Fibroblast of villous mesenchyme (primary cell): ENCODE measurements around the gene ARSD. TPM values are rescaled to one million over a fixed set of nuclear protein-coding genes. Genes with fewer than 3 reads are reported as not detected.
A peak's percentile ranks its signal among the peaks of the same experiment; 100 is the strongest.
"Not testable (repeated sequence)": the region's sequence is repeated elsewhere in the genome, so short reads cannot be mapped to it uniquely, and the experiment has no call there.

Source experiments
- DNase-seq: peaks from one replicate; pipeline ENCODE4 v3.0.0-alpha.2; 2010; ENCODE audit warnings: low read depth
- H3K4me3 ChIP-seq: 2 replicates; pipeline ENCODE4 v1.5.1; 2011; ENCODE audit warnings: low read depth, mild to moderate bottlenecking, low read length
- CTCF ChIP-seq: IDR thresholded peaks from 2 replicates; pipeline ENCODE4 v1.5.1; 2012; ENCODE audit warnings: low read depth, mild to moderate bottlenecking, low read length; ENCODE audit not compliant: insufficient read depth
- total RNA-seq: library from RNA; depleted of rRNA; stranded (reverse); fragments of >200 nt; gene quantifications from 2 replicates; pipeline ENCODE4 v1.2.3, GENCODE V29; 2012

Gene ARSD
- total RNA-seq: 10.6 and 13.4 TPM in 2 replicates

GRCh38 chrX:2928583-2929434 lies at the start of gene ARSD:
Gene ARSD, minus strand, starts transcription at chrX:2929339. Its CDS starts 64 bp downstream, at chrX:2929275.
- no peak for TF ChIP-seq CTCF
- DNase-seq: peak; percentile 91
- peak within 1 kb of the TSS; percentile 71 for H3K4me3 ChIP-seq

- not testable (repeated sequence) for DNase-seq
Measured at GRCh38 chrX:2978639-2979038, 49.5 kb upstream of the ARSD start.

GRCh38 chrX:2974961-2975360 lies 45.8 kb upstream of the ARSD start:
- H3K4me3 ChIP-seq: no peak overlapping the region
- no peak for TF ChIP-seq CTCF
- DNase-seq: no peak

More at GRCh38 chrX:2978639-2979038, 49.5 kb upstream of the ARSD start:
- not testable (repeated sequence) for H3K4me3 ChIP-seq

GRCh38 chrX:2972391-2972790 lies 43.3 kb upstream of the ARSD start:
- no peak for DNase-seq
- TF ChIP-seq CTCF: no peak
- no peak overlapping the region for H3K4me3 ChIP-seq

GRCh38 chrX:2969021-2969420 lies 39.9 kb upstream of the ARSD start:
- TF ChIP-seq CTCF: no peak
- no peak for DNase-seq
- H3K4me3 ChIP-seq: no peak overlapping the region

GRCh38 chrX:2967998-2968909 lies 39.1 kb upstream of the ARSD start:
- DNase-seq: peak; percentile 38
- peak overlapping the region; percentile 18 for H3K4me3 ChIP-seq

More at GRCh38 chrX:2967998-2968909, 39.1 kb upstream of the ARSD start:
- no peak for TF ChIP-seq CTCF
